GM23338 (cell line): ENCODE results near the gene ZBTB3. TPM values are rescaled to one million over a fixed set of nuclear protein-coding genes. Genes with fewer than 3 reads are reported as not detected.

ENCODE experiments used
- ATAC-seq: fragments of 200-7000 bp; cut with Tn5 transposase; 3 replicates; pipeline ENCODE4 v1.9.1; 2020
- DNase-seq: peaks from one replicate; pipeline ENCODE4 v3.0.0-alpha.2; 2015; ENCODE audit warnings: low spot score
- H2AFZ ChIP-seq: fragments of 200-600 bp; sonication (generic); 2 replicates; pipeline ENCODE4 v1.8.0; 2016; ENCODE audit warnings: antibody characterized with exemption, mild to moderate bottlenecking, moderate library complexity
- H3F3A ChIP-seq: fragments of 200-600 bp; sonication (generic); replicated peaks from 2 replicates; pipeline ENCODE4 v1.8.0; 2017; ENCODE audit warnings: antibody characterized with exemption, mixed run types, low read depth
- H3K27ac ChIP-seq: fragments of 200-600 bp; sonication (generic); 2 replicates; pipeline ENCODE4 v1.6.1; 2016; ENCODE audit warnings: low read depth
- H3K27me3 ChIP-seq: fragments of 200-600 bp; sonication (generic); 2 replicates; pipeline ENCODE4 v1.8.0; 2016; ENCODE audit warnings: mild to moderate bottlenecking, mixed run types, moderate library complexity; ENCODE audit not compliant: insufficient read depth
- H3K36me3 ChIP-seq: fragments of 200-600 bp; sonication (generic); 2 replicates; pipeline ENCODE4 v1.8.0; 2016; ENCODE audit warnings: mild to moderate bottlenecking; ENCODE audit not compliant: insufficient read depth
- H3K4me1 ChIP-seq: fragments of 200-600 bp; sonication (generic); 2 replicates; pipeline ENCODE4 v1.8.0; 2016; ENCODE audit warnings: mild to moderate bottlenecking, moderate library complexity; ENCODE audit not compliant: insufficient read depth
- H3K4me2 ChIP-seq: fragments of 200-600 bp; sonication (generic); 2 replicates; pipeline ENCODE4 v1.7.1; 2017; ENCODE audit warnings: mixed run types
- H3K4me3 ChIP-seq: fragments of 200-600 bp; sonication (generic); 2 replicates; pipeline ENCODE4 v1.6.1; 2016; ENCODE audit warnings: mixed run types
- H3K79me2 ChIP-seq: fragments of 200-600 bp; sonication (generic); replicated peaks from 2 replicates; pipeline ENCODE4 v1.8.0; 2017; ENCODE audit warnings: mild to moderate bottlenecking; ENCODE audit not compliant: insufficient read depth
- H3K9me2 ChIP-seq: fragments of 200-600 bp; sonication (generic); 2 replicates; pipeline ENCODE4 v1.8.0; 2017; ENCODE audit not compliant: insufficient read depth
- H4K20me1 ChIP-seq: fragments of 200-600 bp; sonication (generic); replicated peaks from 2 replicates; pipeline ENCODE4 v1.8.0; 2017; ENCODE audit warnings: mild to moderate bottlenecking; ENCODE audit not compliant: insufficient read depth
- H3K27ac Mint-ChIP-seq: 2 replicates; pipeline ENCODE4 v1.8.0; 2020; ENCODE audit warnings: inconsistent platforms, mild to moderate bottlenecking, moderate library complexity, mixed read lengths
- H3K27me3 Mint-ChIP-seq: 3 replicates; pipeline ENCODE4 v1.8.0; 2022; ENCODE audit warnings: low read depth, mild to moderate bottlenecking, moderate library complexity, mixed read lengths, inconsistent platforms; ENCODE audit not compliant: insufficient read depth, poor library complexity
- H3K36me3 Mint-ChIP-seq: 3 replicates; pipeline ENCODE4 v1.8.0; 2021; ENCODE audit warnings: low read depth, mild to moderate bottlenecking, inconsistent platforms, moderate library complexity, mixed read lengths
- H3K4me1 Mint-ChIP-seq: 3 replicates; pipeline ENCODE4 v1.8.0; 2020; ENCODE audit warnings: mild to moderate bottlenecking, inconsistent platforms, mixed read lengths
- H3K4me3 Mint-ChIP-seq: 3 replicates; pipeline ENCODE4 v1.8.0; 2021; ENCODE audit warnings: moderate library complexity, mild to moderate bottlenecking, inconsistent platforms, mixed read lengths
- H3K9me3 Mint-ChIP-seq: 3 replicates; pipeline ENCODE4 v1.8.0; 2020; ENCODE audit warnings: moderate library complexity, mild to moderate bottlenecking, inconsistent platforms, mixed read lengths
- CREB1 ChIP-seq: fragments of 250-450 bp; sonication (Bioruptor Pico); IDR thresholded peaks from 2 replicates; pipeline ENCODE4 v1.5.0; 2020; ENCODE audit warnings: low read depth, mild to moderate bottlenecking, moderate library complexity
- ETS1 ChIP-seq: IDR thresholded peaks from 2 replicates; pipeline ENCODE4 v1.6.1; 2016; ENCODE audit warnings: antibody characterized with exemption
- EZH2 ChIP-seq: fragments of 200-600 bp; sonication (generic); IDR thresholded peaks from one replicate; pipeline ENCODE4 v1.8.0; 2017; ENCODE audit warnings: antibody characterized with exemption, mild to moderate bottlenecking, low read depth; ENCODE audit not compliant: unreplicated experiment
- EZH2phosphoT487 ChIP-seq: fragments of 200-600 bp; sonication (generic); IDR thresholded peaks from one replicate; pipeline ENCODE4 v1.8.1; 2018; ENCODE audit warnings: antibody characterized with exemption; ENCODE audit not compliant: unreplicated experiment
- JUNB ChIP-seq: IDR thresholded peaks from one replicate; pipeline ENCODE4 v1.6.1; 2016; ENCODE audit warnings: antibody characterized with exemption; ENCODE audit not compliant: unreplicated experiment
- NANOG ChIP-seq: IDR thresholded peaks from 2 replicates; pipeline ENCODE4 v1.6.1; 2016; ENCODE audit warnings: antibody characterized with exemption, borderline replicate concordance
- POLR2AphosphoS5 ChIP-seq: IDR thresholded peaks from 2 replicates; pipeline ENCODE4 v1.6.1; 2016; ENCODE audit warnings: antibody characterized with exemption, low read depth
- STAT1 ChIP-seq: IDR thresholded peaks from one replicate; pipeline ENCODE4 v1.6.1; 2016; ENCODE audit warnings: antibody characterized with exemption; ENCODE audit not compliant: unreplicated experiment
- ZNF114 ChIP-seq: fragments of 250-450 bp; sonication (Bioruptor Pico); IDR thresholded peaks from 2 replicates; pipeline ENCODE4 v1.5.0; 2020; ENCODE audit warnings: mild to moderate bottlenecking, moderate library complexity
- ZNF331 ChIP-seq: fragments of 250-450 bp; sonication (Bioruptor Pico); IDR thresholded peaks from 2 replicates; pipeline ENCODE4 v1.5.0; 2020; ENCODE audit warnings: low read depth, mild to moderate bottlenecking, moderate library complexity
- polyA plus RNA-seq: library from polyadenylated mRNA; unstranded; fragments of >200 nt; fragmentation: Nextera tagmentation; extraction: Ambion mirVana; gene quantifications from 2 replicates; pipeline ENCODE4 v1.2.1, GENCODE V29; 2016
- total RNA-seq: library from RNA; depleted of rRNA; stranded (reverse); fragments of >200 nt; shearing (Covaris generic); gene quantifications from 2 replicates; pipeline ENCODE4 v1.2.3, GENCODE V29; 2014
- TF ChIP-seq, protein P1 (sequence below): IDR thresholded peaks from one replicate; pipeline ENCODE4 v1.6.1; 2018; ENCODE audit warnings: antibody characterized with exemption; ENCODE audit not compliant: unreplicated experiment
- TF ChIP-seq, protein P2 (sequence below), 2 experiments: fragments of 200-600 bp in 1 of 2; sonication (generic) in 1 of 2; conservative IDR thresholded peaks; 2 replicates each; pipeline versions ENCODE4 v1.5.1 to v1.6.1; 2016 to 2017; ENCODE audit warnings: antibody characterized with exemption in 2 of 2, low read depth in 2 of 2, mild to moderate bottlenecking in 2 of 2, moderate library complexity in 1 of 2
- TF ChIP-seq, protein P3 (sequence below): fragments of 250-450 bp; sonication (Bioruptor Pico); IDR thresholded peaks from 2 replicates; pipeline ENCODE4 v1.5.0; 2020; ENCODE audit warnings: mild to moderate bottlenecking, moderate library complexity

The ZBTB3 gene
- total and polyA plus RNA-seq, 2 experiments from 2014 or later, result 47.8 to 82.6 TPM

GRCh38 chr11:62774407-62774806 is 20.4 kb upstream of the ZBTB3 start:
- H3K36me3 Mint-ChIP-seq, result peaks cover 44% of the 10 kb centered on the region
- Histone ChIP-seq H3K4me2 (no peak overlapping the region), H3K4me3 (no peak overlapping the region), H3K79me2 (peaks cover 31% of the 10 kb centered on the region), H3K27me3 (no peaks in the 10 kb centered on the region), H3K9me2 (no peaks in the 10 kb centered on the region), H3K4me1 (peaks cover 9% of the 10 kb centered on the region; the same call in 1 of the 2 replicates), H3K27ac (no peak overlapping the region), H3K36me3 (peaks cover 17% of the 10 kb centered on the region; the same call in 1 of the 2 replicates), H2AFZ (no peak overlapping the region), H4K20me1 (peaks cover 3% of the 10 kb centered on the region; the same call in 1 of the 2 replicates), H3F3A (peaks cover 15% of the 10 kb centered on the region)
- TF ChIP-seq NANOG, result no peak
- TF ChIP-seq, protein P1, sequence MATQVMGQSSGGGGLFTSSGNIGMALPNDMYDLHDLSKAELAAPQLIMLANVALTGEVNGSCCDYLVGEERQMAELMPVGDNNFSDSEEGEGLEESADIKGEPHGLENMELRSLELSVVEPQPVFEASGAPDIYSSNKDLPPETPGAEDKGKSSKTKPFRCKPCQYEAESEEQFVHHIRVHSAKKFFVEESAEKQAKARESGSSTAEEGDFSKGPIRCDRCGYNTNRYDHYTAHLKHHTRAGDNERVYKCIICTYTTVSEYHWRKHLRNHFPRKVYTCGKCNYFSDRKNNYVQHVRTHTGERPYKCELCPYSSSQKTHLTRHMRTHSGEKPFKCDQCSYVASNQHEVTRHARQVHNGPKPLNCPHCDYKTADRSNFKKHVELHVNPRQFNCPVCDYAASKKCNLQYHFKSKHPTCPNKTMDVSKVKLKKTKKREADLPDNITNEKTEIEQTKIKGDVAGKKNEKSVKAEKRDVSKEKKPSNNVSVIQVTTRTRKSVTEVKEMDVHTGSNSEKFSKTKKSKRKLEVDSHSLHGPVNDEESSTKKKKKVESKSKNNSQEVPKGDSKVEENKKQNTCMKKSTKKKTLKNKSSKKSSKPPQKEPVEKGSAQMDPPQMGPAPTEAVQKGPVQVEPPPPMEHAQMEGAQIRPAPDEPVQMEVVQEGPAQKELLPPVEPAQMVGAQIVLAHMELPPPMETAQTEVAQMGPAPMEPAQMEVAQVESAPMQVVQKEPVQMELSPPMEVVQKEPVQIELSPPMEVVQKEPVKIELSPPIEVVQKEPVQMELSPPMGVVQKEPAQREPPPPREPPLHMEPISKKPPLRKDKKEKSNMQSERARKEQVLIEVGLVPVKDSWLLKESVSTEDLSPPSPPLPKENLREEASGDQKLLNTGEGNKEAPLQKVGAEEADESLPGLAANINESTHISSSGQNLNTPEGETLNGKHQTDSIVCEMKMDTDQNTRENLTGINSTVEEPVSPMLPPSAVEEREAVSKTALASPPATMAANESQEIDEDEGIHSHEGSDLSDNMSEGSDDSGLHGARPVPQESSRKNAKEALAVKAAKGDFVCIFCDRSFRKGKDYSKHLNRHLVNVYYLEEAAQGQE, result no peak
- TF ChIP-seq ZNF331, result no peak
- TF ChIP-seq JUNB, result no peak
- no peak for TF ChIP-seq ETS1
- TF ChIP-seq EZH2phosphoT487, result no peak
- TF ChIP-seq POLR2AphosphoS5, result no peak
- TF ChIP-seq, protein P2, sequence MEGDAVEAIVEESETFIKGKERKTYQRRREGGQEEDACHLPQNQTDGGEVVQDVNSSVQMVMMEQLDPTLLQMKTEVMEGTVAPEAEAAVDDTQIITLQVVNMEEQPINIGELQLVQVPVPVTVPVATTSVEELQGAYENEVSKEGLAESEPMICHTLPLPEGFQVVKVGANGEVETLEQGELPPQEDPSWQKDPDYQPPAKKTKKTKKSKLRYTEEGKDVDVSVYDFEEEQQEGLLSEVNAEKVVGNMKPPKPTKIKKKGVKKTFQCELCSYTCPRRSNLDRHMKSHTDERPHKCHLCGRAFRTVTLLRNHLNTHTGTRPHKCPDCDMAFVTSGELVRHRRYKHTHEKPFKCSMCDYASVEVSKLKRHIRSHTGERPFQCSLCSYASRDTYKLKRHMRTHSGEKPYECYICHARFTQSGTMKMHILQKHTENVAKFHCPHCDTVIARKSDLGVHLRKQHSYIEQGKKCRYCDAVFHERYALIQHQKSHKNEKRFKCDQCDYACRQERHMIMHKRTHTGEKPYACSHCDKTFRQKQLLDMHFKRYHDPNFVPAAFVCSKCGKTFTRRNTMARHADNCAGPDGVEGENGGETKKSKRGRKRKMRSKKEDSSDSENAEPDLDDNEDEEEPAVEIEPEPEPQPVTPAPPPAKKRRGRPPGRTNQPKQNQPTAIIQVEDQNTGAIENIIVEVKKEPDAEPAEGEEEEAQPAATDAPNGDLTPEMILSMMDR (conservative IDR thresholded peaks at IDR 0.05; ENCODE audit: low read depth in 2 of 2), result no peak
- no peak for TF ChIP-seq STAT1
- no peak for TF ChIP-seq CREB1 (CRISPR knock-in tag)
- no peak for TF ChIP-seq ZNF114 (CRISPR knock-in tag)
- TF ChIP-seq EZH2, result no peak
- TF ChIP-seq, protein P3, sequence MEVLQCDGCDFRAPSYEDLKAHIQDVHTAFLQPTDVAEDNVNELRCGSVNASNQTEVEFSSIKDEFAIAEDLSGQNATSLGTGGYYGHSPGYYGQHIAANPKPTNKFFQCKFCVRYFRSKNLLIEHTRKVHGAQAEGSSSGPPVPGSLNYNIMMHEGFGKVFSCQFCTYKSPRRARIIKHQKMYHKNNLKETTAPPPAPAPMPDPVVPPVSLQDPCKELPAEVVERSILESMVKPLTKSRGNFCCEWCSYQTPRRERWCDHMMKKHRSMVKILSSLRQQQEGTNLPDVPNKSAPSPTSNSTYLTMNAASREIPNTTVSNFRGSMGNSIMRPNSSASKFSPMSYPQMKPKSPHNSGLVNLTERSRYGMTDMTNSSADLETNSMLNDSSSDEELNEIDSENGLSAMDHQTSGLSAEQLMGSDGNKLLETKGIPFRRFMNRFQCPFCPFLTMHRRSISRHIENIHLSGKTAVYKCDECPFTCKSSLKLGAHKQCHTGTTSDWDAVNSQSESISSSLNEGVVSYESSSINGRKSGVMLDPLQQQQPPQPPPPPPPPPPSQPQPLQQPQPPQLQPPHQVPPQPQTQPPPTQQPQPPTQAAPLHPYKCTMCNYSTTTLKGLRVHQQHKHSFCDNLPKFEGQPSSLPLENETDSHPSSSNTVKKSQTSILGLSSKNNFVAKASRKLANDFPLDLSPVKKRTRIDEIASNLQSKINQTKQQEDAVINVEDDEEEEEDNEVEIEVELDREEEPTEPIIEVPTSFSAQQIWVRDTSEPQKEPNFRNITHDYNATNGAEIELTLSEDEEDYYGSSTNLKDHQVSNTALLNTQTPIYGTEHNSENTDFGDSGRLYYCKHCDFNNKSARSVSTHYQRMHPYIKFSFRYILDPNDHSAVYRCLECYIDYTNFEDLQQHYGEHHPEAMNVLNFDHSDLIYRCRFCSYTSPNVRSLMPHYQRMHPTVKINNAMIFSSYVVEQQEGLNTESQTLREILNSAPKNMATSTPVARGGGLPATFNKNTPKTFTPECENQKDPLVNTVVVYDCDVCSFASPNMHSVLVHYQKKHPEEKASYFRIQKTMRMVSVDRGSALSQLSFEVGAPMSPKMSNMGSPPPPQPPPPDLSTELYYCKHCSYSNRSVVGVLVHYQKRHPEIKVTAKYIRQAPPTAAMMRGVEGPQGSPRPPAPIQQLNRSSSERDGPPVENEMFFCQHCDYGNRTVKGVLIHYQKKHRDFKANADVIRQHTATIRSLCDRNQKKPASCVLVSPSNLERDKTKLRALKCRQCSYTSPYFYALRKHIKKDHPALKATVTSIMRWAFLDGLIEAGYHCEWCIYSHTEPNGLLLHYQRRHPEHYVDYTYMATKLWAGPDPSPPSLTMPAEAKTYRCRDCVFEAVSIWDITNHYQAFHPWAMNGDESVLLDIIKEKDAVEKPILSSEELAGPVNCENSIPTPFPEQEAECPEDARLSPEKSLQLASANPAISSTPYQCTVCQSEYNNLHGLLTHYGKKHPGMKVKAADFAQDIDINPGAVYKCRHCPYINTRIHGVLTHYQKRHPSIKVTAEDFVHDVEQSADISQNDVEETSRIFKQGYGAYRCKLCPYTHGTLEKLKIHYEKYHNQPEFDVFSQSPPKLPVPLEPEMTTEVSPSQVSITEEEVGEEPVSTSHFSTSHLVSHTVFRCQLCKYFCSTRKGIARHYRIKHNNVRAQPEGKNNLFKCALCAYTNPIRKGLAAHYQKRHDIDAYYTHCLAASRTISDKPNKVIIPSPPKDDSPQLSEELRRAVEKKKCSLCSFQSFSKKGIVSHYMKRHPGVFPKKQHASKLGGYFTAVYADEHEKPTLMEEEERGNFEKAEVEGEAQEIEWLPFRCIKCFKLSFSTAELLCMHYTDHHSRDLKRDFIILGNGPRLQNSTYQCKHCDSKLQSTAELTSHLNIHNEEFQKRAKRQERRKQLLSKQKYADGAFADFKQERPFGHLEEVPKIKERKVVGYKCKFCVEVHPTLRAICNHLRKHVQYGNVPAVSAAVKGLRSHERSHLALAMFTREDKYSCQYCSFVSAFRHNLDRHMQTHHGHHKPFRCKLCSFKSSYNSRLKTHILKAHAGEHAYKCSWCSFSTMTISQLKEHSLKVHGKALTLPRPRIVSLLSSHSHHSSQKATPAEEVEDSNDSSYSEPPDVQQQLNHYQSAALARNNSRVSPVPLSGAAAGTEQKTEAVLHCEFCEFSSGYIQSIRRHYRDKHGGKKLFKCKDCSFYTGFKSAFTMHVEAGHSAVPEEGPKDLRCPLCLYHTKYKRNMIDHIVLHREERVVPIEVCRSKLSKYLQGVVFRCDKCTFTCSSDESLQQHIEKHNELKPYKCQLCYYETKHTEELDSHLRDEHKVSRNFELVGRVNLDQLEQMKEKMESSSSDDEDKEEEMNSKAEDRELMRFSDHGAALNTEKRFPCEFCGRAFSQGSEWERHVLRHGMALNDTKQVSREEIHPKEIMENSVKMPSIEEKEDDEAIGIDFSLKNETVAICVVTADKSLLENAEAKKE, result no peak
- peaks cover 13% of the 10 kb centered on the region for H3K4me1 Mint-ChIP-seq
- ATAC-seq (no peak), DNase-seq (no peak)
- peaks cover 17% of the 10 kb centered on the region for H3K27me3 Mint-ChIP-seq
- H3K27ac Mint-ChIP-seq, result no peak overlapping the region
- no peaks in the 10 kb centered on the region; the same call in 2 of the 3 replicates for H3K9me3 Mint-ChIP-seq
- H3K4me3 Mint-ChIP-seq, result no peak overlapping the region
